ENCODE results near the gene ZEB2.

DNA sequence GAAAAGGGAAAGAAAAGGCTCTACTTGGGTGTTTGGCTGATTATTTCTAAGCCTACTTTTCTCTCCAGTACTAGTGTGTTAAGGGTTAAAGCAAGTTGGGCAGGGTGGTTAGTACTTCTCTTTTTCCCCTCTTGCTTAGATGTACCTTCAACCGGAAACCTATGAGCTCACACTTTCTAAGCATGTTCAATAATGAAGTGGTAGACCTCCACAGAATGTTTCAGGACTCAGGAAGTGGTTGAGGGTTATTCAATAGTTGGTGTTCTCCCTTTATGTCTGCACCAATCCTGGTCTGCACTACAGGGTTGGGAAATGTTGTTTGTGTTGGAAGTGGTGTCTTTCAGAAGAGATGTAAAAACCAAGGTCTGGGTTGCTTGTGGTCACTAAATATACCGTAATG lies 137.1 kb downstream of the ZEB2 start:
- TF ChIP-seq, protein P1, sequence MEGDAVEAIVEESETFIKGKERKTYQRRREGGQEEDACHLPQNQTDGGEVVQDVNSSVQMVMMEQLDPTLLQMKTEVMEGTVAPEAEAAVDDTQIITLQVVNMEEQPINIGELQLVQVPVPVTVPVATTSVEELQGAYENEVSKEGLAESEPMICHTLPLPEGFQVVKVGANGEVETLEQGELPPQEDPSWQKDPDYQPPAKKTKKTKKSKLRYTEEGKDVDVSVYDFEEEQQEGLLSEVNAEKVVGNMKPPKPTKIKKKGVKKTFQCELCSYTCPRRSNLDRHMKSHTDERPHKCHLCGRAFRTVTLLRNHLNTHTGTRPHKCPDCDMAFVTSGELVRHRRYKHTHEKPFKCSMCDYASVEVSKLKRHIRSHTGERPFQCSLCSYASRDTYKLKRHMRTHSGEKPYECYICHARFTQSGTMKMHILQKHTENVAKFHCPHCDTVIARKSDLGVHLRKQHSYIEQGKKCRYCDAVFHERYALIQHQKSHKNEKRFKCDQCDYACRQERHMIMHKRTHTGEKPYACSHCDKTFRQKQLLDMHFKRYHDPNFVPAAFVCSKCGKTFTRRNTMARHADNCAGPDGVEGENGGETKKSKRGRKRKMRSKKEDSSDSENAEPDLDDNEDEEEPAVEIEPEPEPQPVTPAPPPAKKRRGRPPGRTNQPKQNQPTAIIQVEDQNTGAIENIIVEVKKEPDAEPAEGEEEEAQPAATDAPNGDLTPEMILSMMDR (conservative IDR thresholded peaks at IDR 0.05; ENCODE audit: low read length): no peak
- no peak for TF ChIP-seq EZH2phosphoT487 (IDR thresholded peaks at IDR 0.05; ENCODE audit: borderline replicate concordance, low read depth, low read length)

Measured in OCI-LY7 (cell line).